Mesodermal cell (in vitro differentiated cells): ENCODE data around the gene CGREF1.

Source experiments
- H3K27ac ChIP-seq: 2 replicates; pipeline ENCODE4 v1.7.0; 2013; ENCODE audit warnings: mild to moderate bottlenecking, low read depth, low read length, moderate library complexity; ENCODE audit not compliant: severe bottlenecking
- H3K36me3 ChIP-seq: 2 replicates; pipeline ENCODE4 v1.7.1; 2013; ENCODE audit warnings: mild to moderate bottlenecking, low read length, moderate library complexity; ENCODE audit not compliant: control insufficient read depth, insufficient read depth
- H3K4me1 ChIP-seq: one replicate; pipeline ENCODE4 v1.7.1; 2013; ENCODE audit warnings: mild to moderate bottlenecking, low read length; ENCODE audit not compliant: insufficient read depth, control insufficient read depth, poor library complexity, severe bottlenecking
- H3K4me3 ChIP-seq: 2 replicates; pipeline ENCODE4 v1.7.0; 2013; ENCODE audit warnings: low read length, control low read depth, mild to moderate bottlenecking; ENCODE audit not compliant: insufficient read depth, poor library complexity, severe bottlenecking; ENCODE audit errors: extremely low read depth
- H3K9me3 ChIP-seq: 2 replicates; pipeline ENCODE4 v1.7.1; 2013; ENCODE audit warnings: mild to moderate bottlenecking, low read length, moderate library complexity; ENCODE audit not compliant: control insufficient read depth
- whole genome bisulfite sequencing, 2 experiments: methylation state at CpG; one replicate each; pipeline ENCODE4 v1.1.5; 2013; ENCODE audit warnings: missing lambda C conversion rate in 2 of 2; ENCODE audit not compliant: insufficient coverage in 2 of 2; 5-methylcytosine and 5-hydroxymethylcytosine counted together

The CGREF1 gene

GRCh38 chr2:27152102-27152795 is 33.3 kb upstream of the CGREF1 start:
- no peak overlapping the region for H3K27ac ChIP-seq
- H3K4me3 ChIP-seq: no peak overlapping the region
- 89 to 95% methylated on average over 5 to 6 of the region's 8 CpGs for WGBS, 2 experiments
- H3K4me1 ChIP-seq: peaks cover 3% of the 10 kb centered on the region
- no peaks in the 10 kb centered on the region for H3K36me3 ChIP-seq
- no peaks in the 10 kb centered on the region for H3K9me3 ChIP-seq

DNA sequence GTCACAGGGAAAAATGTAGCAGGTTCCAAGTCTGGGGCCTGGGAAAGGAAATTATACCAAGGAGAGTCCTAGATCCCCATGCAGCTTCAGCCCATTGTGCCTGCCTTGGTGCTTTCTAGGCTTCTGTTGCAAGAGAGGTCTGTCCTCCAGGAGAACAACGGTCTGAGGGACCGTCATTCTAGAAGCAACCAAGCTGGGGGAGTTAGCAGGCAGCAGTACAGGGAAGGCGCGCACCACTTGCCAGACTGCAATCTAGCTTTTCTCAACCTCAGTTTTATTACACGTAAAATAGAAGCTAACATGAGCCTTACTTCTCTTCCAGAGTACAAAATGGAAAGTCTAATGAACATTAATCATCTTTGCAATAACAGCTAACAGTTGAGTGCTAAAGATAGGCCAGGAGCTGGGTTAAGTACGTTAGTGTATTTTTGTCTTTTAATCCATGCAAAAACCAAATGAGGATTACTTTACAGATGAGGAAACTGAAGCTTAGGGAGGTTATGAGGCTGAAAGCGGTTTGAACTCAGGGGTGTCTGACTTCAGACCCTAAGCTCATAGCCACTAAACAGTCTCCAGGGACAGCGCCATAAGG is 31.8 kb upstream of the CGREF1 start:
- WGBS, 2 experiments: 87 to 97% methylated on average over 5 to 6 of the region's 8 CpGs
- H3K27ac ChIP-seq: no peak overlapping the region

DNA sequence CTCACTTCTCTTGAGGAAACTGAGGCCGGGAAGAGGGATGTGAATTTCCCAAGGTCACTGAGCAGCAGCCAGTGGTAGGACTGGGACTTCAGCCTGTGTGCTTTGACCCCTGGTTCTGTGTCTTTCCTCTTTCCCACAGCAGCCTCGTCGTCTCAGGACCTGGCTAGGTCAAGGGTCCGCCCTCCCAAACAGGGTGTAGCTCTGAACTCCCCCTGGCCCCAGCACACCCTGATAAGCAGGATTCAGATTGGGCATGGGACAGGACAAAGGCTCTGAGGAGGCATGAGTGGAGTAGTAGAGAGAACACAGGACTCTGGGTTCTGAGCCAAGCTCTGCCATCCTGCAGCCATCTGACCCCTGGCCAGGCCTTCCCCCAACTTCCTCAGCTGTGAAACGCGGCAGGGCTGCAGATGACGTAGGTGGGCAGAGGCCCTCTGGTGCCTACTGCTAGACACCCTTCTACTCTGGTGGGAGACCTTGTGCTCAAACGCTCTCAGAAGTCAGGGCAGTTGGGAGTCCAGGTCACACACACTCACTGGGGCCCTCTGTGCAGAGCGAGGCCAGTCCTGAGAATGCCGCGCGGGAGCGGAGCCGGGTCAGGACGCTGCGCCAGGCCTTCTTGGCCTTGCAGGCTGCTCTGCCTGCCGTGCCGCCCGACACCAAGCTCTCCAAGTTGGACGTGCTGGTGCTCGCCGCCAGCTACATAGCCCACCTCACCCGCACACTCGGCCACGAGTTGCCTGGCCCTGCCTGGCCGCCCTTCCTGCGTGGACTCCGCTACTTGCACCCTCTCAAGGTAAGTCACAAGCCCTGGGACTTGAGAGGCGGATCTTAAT is 30.9 kb upstream of the CGREF1 start:
- no peaks in the 10 kb centered on the region for H3K36me3 ChIP-seq
- WGBS, 2 experiments: 95 to 96% methylated on average over 19 to 25 of the region's 29 CpGs
- H3K4me3 ChIP-seq: no peak overlapping the region
- no peak overlapping the region for H3K27ac ChIP-seq
- no peaks in the 10 kb centered on the region for H3K9me3 ChIP-seq
- H3K4me1 ChIP-seq: peaks cover 3% of the 10 kb centered on the region

More for the DNA sequence above, 31.8 kb upstream of the CGREF1 start:
- H3K4me1 ChIP-seq: peaks cover 3% of the 10 kb centered on the region
- no peaks in the 10 kb centered on the region for H3K36me3 ChIP-seq
- no peak overlapping the region for H3K4me3 ChIP-seq
- H3K9me3 ChIP-seq: no peaks in the 10 kb centered on the region

GRCh38 chr2:27148801-27149439 is 30.0 kb upstream of the CGREF1 start, which contains the start of gene TCF23:
Gene TCF23 (plus strand): TSS chr2:27149004. CDS start chr2:27149134, 130 bp downstream.
- H3K9me3 ChIP-seq: no peaks in the 10 kb centered on the region
- H3K4me1 ChIP-seq: peaks cover 3% of the 10 kb centered on the region
- no peak within 1 kb of the TSS for H3K4me3 ChIP-seq
- no peaks in the 10 kb centered on the region for H3K36me3 ChIP-seq
- H3K27ac ChIP-seq: no peak within 1 kb of the TSS
- WGBS, 2 experiments: 90 to 94% methylated on average over 9 to 12 of the region's 12 CpGs

- Histone ChIP-seq H3K27ac (no peak overlapping the region), H3K4me3 (no peak overlapping the region), H3K9me3 (peaks cover 4% of the 10 kb centered on the region), H3K36me3 (no peaks in the 10 kb centered on the region), H3K4me1 (no peaks in the 10 kb centered on the region)
- 92 to 93% methylated on average over 6 to 8 of the region's 8 CpGs for WGBS, 2 experiments
Observed at GRCh38 chr2:27147935-27148334, 29.0 kb upstream of the CGREF1 start.

GRCh38 chr2:27145682-27146081 is 26.8 kb upstream of the CGREF1 start:
- H3K36me3 ChIP-seq: no peaks in the 10 kb centered on the region

DNA sequence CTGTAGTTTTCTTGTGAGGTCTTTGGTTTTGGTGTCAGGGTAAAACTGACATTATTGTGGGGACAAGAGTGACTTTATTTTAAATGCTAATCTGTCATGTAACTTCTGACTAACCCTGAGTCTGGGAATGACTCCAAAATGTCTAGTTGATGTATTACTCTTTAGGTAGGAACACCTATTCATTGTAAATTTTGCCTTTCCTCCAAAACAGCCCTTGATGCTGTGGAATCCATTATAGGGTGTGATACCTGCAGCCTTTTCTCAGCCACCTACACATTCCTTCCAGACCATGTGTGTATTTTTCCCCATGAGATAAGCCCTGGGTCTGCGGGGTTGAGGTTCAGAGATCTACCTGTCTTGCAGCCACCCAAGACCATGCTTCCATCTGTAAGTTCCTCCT is 24.4 kb upstream of the CGREF1 start:
- H3K9me3 ChIP-seq: peaks cover 4% of the 10 kb centered on the region
- H3K4me1 ChIP-seq: no peaks in the 10 kb centered on the region
- 81 to 88% methylated on average over 1 of the region's 1 CpG for WGBS, 2 experiments
- H3K36me3 ChIP-seq: no peaks in the 10 kb centered on the region
- H3K4me3 ChIP-seq: no peak overlapping the region
- no peak overlapping the region for H3K27ac ChIP-seq

More at GRCh38 chr2:27145682-27146081, 26.8 kb upstream of the CGREF1 start:
- WGBS, 2 experiments: 81 to 83% methylated on average over 2 of the region's 2 CpGs
- Histone ChIP-seq H3K27ac (no peak overlapping the region), H3K4me1 (no peaks in the 10 kb centered on the region), H3K4me3 (no peak overlapping the region), H3K9me3 (peaks cover 4% of the 10 kb centered on the region)

GRCh38 chr2:27139310-27139709 is 20.4 kb upstream of the CGREF1 start, which contains the start of gene PRR30:
Gene PRR30 (minus strand): TSS chr2:27139410. CDS start chr2:27138329, 1,081 bp downstream.
- Histone ChIP-seq H3K36me3 (no peaks in the 10 kb centered on the region), H3K4me3 (no peak within 1 kb of the TSS), H3K4me1 (no peaks in the 10 kb centered on the region), H3K9me3 (peaks cover 4% of the 10 kb centered on the region), H3K27ac (no peak within 1 kb of the TSS)
- WGBS, 2 experiments: 77 to 86% methylated on average over 3 to 4 of the region's 4 CpGs

GRCh38 chr2:27138111-27138510 is 19.2 kb upstream of the CGREF1 start:
- WGBS, 2 experiments: 82 to 87% methylated on average over 5 to 7 of the region's 7 CpGs
- Histone ChIP-seq H3K4me3 (no peak overlapping the region), H3K36me3 (peaks cover 2% of the 10 kb centered on the region), H3K27ac (no peak overlapping the region), H3K4me1 (peaks cover 5% of the 10 kb centered on the region), H3K9me3 (peaks cover under 1% of the 10 kb centered on the region)

DNA sequence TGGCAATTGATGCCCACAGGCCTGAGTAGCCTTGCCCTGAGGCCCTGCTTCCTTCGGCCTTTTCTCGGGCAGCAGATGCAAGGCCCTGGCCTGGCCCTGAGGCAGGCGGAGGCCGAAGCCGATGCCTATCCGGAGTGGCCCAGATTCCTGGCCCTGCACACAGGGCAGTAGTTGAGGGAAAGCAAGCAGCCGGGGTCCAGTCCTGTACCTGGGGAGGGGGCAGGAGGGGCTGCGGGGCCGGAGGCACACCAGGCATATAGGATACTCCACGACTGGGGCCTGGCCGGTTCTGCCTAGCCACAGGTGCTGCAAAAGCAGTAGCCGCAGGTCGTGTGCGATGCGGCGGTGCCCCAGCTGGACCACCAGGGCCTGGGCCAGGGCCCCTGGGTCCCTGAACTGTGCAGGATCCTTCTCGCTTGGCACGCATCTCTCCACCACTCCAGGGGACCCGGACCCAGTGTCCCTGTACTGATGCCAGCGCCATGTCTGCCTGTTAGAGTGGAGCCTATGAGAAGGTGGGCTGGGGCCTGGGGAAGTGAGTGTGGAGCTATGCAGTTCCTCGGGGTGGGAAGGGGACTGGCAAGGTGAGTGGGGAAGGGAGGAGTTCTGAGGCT is 18.5 kb upstream of the CGREF1 start:
- Histone ChIP-seq H3K4me3 (no peak overlapping the region), H3K4me1 (peaks cover 9% of the 10 kb centered on the region), H3K9me3 (no peaks in the 10 kb centered on the region), H3K36me3 (peaks cover 9% of the 10 kb centered on the region), H3K27ac (no peak overlapping the region)
- 91 to 97% methylated on average over 13 to 20 of the region's 21 CpGs for WGBS, 2 experiments
